Measurements from ENCODE around the gene TRIM2.

GRCh38 chr4:153333874-153334273 is 129.6 kb downstream of the TRIM2 start:
- TF ChIP-seq EZH2 (IDR thresholded peaks at IDR 0.05; ENCODE audit: borderline replicate concordance), result no peak
- TF ChIP-seq, protein P1, sequence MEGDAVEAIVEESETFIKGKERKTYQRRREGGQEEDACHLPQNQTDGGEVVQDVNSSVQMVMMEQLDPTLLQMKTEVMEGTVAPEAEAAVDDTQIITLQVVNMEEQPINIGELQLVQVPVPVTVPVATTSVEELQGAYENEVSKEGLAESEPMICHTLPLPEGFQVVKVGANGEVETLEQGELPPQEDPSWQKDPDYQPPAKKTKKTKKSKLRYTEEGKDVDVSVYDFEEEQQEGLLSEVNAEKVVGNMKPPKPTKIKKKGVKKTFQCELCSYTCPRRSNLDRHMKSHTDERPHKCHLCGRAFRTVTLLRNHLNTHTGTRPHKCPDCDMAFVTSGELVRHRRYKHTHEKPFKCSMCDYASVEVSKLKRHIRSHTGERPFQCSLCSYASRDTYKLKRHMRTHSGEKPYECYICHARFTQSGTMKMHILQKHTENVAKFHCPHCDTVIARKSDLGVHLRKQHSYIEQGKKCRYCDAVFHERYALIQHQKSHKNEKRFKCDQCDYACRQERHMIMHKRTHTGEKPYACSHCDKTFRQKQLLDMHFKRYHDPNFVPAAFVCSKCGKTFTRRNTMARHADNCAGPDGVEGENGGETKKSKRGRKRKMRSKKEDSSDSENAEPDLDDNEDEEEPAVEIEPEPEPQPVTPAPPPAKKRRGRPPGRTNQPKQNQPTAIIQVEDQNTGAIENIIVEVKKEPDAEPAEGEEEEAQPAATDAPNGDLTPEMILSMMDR (IDR thresholded peaks at IDR 0.05; ENCODE audit: poor library complexity), result no peak
